Urothelium cell line (cell line): ENCODE measurements around the gene TMA16.
"Not testable (repeated sequence)": the region's sequence is repeated elsewhere in the genome, so short reads cannot be mapped to it uniquely, and the experiment has no call there.

Source experiments
- DNase-seq: peaks from one replicate; pipeline ENCODE4 v3.0.0; 2011; ENCODE audit warnings: low spot score, mixed read lengths
- FAIRE-seq: peaks from 2 replicates; lab custom pipeline; 2011; peaks lifted over from hg19 to GRCh38; lab: Jason Lieb, UNC

The TMA16 gene

DNA sequence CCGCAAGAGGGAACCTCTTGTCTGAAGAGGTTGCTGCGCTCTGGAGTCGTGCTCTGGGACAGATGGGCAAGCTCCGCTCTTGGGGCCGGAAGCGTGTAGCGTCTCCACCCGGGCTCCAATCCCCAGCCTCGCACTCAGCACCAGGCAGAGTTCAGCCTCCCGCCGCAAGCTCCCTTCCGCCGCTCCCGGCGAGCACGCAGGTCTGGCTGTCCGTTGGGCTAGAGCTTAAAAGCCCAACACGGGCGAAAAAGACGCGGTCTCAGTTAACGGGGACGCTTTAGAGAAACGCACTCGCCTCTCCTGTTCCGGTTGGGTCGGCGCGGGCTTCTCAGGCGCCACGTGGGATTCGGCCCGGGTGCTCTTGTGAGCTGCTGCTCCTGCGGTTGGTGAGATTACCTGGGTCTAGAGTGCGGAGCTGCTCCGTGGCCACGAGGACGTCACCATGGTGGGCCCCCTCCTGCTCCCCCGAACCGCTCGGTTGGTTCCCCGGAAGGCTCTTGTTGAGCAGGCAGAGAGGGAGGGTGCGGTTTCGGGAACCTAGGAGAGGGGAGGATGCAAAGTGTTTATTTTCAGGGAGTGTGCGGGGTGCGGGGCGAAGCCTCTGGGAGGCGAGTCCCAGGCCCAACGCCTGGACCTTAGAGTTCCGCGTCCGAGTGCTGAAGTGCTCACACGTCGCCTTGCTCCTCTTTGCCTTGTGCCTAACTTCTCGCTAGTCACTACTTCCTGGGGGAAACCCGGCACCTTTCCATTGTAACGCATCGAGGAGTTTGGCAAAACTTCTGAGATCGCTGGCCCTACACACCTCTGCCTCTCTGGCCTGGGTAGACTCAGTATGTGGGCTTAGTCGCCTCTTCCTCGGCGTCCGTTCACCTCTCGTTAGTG, at the start of gene TMA16:
TMA16 (plus strand) TSS at position 331 of the 882 bp plus-strand sequence; CDS start at position 443, 112 bp downstream.
- peak; percentile 89 for DNase-seq
- FAIRE-seq, result peak; percentile 5

DNA sequence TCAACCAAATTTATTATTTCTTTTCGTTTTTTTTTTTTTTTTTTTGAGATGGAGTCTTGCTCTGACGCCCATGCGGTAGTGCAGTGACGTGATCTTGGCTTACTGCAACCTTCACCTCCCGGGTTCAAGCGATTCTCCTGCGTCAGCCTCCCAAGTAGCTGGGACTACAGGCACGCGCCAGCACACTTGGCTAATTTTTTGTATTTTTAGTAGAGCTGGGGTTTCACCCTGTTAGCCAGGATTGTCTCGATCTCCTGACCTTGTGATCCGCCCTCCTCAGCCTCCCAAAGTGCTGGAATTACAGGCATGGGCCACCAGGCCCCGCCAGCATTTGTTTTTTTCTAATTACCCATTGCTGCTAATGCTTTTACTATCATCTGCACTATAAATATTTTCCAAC, 47.5 kb upstream of the TMA16 start:
- DNase-seq, FAIRE-seq: not testable (repeated sequence)

DNA sequence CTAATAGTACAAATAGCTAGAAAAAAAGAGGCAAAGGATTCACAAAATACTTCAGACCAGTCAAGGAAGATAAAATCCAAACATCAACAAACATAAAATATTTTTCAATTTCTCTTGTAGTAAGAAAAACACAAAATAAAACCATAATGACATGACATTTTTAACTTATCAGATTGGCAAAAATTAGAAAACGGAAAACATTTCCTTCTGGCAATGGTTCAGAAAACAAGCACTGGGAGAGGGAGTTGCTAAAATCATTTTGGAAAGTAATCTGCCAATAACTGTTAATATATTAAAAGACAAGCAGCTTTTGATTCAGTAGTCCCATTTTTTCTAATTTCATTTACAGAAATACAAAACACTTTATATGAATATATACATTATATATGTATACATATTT, 47.0 kb upstream of the TMA16 start:
- no peak for DNase-seq
- no peak for FAIRE-seq

DNA sequence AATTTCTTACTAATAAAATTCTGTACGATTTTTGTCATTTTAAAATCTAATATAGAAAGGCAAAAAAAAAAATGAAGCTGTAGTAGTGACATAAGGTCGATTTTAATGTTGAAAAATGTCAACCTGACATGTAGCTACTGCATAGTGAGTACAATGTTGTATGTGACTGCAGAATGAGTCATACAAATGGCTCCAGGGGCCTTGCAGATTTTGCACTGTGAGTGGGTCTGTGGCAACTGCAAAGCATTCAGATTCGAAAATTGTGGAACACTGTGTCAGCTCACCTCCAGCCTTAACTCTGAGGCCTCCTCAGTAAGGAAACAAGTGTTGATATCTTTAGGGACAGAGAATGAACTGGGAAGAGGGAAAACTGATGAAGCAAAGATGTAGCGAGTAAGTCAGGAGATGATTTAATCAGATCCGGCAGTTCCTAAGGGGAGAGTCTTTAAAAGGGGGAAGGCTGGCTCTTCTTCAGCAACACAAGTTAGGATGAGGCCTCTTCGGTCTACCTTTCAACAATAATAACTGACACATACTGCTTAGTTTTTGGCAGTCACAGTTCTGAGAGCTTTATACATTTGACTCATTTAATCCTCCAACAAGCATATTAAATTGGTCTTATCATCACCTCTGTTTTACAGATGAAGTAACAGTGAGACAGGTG, 45.8 kb upstream of the TMA16 start:
- DNase-seq (peak; percentile 7), FAIRE-seq (no peak)

DNA sequence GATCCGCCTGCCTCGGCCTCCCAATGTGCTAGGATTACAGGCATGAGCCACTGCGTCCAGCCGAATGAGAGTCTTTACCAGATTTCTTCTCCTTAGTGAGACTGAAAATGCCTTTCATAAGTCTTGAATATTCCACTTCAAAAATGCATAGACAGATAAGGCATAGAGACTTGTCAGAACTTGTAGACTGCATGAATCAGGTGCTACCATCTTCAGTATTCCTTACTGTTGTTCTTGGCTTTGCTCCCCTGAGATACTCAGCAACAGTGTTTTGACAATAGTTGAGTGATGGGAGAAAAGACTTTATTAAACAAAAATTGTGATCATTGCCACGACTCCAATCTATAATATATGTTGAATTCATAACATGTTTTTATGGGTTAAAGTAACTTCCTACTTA, 31.9 kb upstream of the TMA16 start:
- no peak for FAIRE-seq
- no peak for DNase-seq

DNA sequence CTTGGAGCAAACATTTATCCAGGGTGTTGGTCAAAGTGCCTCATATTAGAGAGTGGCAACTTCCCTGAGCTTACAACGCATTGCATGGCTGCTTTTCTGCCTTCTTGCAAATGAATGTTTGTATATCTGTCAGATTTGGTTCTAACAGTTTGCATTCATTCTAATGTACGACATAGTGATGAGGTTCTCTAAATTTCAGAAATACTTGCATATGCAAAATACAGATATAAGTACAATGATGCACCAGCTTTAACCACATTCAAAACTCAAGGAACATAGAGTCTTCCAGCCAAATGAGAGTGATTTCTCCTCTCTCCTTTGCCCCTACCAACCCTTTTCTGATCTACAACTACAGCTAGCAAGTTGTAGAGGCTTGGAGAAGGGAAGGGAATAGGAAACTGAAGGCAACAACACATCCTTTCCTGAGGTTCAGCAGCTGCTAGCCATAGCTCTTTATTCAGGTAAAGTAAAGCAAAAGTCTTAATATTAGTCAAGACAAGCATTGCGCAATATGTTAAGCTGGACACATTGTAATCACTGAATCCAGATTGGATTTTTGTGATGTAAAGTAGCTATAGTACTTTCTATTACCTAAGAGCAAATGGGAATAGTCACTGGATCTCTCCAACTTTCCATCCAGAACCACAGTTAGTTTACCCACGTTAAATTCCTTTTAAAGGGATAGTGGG, 27.3 kb upstream of the TMA16 start:
- no peak for FAIRE-seq
- no peak for DNase-seq

DNA sequence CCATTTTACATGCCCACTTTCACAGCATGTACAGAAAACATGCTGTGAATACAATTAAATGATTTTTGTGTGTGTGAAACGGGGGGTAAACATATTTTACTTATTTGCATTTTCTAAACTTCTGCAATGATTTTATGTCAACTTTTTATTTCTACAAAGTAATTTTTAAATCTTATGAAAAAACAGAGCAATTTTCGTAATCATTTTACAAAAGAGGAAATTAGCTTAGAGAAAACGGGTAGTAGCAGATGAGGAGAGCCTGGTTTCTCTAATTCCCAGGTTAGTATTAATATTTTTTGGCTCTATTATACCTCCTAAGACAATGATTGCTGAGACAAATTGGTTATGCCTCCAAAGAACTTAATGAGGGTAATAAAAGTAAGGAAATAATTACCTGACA, 24.1 kb upstream of the TMA16 start:
- FAIRE-seq, result no peak
- no peak for DNase-seq

DNA sequence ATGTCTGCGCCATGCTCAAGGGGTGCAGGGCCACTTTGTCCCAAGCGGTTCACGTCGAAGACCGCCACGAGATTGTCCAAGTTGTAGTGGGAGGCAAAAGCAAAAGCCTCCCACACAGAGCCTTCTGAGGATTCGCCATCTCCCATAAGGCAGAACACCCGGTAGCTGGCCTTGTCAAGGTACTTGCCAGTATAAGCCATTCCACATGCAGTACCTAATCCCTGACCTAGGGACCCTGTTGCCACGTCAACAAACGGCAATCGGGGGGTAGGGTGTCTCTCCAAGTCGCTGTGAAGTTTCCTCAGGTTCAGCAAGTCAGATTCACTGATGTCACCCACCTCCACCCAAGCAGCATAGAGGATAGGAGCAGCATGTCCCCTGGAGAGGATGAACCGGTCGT, 21.4 kb upstream of the TMA16 start:
- no peak for FAIRE-seq
- no peak for DNase-seq

DNA sequence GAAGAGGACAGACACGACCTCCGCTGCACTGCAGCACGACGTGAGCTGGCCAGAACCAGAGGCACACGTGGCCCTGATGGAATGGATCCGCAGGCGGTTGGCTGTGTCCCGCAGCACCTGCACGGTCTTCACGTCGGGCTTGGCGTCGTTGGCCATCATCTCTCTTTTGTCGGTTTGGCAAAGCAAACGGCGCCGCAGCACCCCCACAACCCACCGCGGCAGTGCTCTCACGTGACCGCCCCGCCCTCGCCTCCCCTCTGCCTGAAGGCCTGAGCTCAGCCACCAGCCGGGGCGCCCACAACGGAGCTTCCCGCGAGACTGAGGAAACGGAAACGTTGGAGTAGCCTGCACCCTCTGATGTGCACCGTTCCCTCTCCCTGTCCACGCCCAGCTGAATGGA, 20.9 kb upstream of the TMA16 start, which contains the start of gene TKTL2:
TKTL2 (minus strand) TSS at position 179 of the 400 bp plus-strand sequence; CDS start at position 159, 20 bp downstream.
- DNase-seq, result no peak
- FAIRE-seq, result no peak

DNA sequence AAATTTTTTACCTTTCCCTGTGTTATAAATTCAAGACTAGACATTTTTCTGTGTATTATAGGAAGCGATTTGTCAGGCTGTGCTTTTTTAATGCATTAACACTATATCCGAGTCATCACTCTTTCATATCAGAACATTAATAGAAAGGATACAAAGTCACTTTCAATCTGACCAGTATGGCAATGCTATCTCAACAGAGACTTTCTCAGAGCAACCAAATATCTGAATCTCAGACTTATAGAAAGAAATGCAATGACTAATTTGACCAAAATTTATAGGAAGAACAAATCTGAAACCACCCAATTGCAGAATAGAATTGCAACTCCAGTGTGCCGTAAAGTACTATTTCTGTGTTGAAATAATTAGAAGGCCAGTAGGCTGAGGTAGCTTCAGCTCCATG, 20.5 kb upstream of the TMA16 start:
- FAIRE-seq (no peak), DNase-seq (no peak)

DNA sequence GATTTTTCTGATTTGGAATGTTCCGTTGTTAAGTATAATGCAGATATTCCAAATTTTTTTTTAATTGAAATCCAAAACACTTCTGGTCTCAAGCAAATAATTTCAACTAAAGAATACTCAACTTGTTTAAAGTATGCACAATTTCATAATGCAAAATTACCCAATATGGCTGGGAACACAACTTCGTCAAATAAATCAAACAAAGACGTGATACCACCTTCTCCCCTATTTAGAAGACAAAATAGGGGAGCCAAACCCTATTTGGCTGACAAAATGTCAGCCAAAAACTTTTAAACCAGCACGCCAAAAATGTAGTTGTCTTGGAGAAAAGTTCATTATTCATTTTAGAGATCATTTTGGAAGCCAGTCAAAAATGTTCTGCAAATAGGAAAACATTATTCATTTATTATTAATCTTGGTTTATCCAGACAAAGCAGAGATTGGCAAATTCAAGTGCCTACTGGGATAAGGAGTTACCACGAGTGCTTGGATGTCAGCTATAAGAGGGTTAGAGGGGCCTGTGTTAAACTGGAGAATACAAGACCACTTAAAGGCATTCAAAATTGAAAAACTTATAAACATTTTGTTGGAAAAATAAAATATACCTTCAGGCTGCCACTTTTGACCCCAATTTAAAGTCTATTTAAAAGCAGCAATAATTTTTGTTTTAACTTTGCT, 17.6 kb upstream of the TMA16 start:
- FAIRE-seq, result no peak

DNA sequence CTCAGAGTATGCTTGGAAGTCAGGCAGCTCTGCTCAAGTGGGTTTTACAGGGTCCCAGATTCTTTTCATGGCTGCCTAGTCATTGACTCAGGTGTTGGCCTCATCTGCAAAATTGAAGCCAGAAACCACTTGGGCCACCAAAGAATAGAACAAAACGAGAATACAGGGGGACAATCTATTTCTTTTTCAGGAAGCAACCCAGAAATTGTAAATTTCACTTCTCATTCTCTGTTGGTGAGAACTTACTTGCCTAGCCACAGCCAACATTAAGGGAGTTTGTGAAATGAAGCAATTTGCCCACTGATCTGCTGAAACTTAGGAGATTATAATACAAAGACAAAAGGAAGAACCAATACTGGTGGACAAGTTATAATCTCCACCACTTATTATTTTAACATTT, 12.3 kb upstream of the TMA16 start:
- DNase-seq (no peak), FAIRE-seq (no peak)

More for the DNA sequence above, 17.6 kb upstream of the TMA16 start:
- no peak for DNase-seq

DNA sequence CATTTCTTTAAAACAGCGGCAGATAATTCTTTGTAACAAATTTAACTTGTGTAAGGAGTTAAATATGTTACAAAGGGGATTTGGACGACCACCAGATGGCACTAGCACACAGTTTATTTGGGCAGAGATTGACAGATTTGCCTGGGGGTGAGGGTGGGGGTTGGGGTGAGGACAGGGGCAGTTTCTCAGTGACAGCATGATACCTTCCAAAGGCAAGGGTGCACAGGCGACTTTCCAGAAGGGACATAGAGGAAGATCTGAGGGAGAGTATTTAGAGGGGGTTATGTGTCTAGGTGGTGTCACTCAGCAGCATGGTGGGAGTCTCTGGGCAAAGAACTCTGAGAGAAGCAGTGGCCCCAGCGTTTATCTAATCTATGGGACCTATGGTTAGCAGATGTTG, 9.6 kb upstream of the TMA16 start:
- FAIRE-seq, result no peak
- peak; percentile 20 for DNase-seq

DNA sequence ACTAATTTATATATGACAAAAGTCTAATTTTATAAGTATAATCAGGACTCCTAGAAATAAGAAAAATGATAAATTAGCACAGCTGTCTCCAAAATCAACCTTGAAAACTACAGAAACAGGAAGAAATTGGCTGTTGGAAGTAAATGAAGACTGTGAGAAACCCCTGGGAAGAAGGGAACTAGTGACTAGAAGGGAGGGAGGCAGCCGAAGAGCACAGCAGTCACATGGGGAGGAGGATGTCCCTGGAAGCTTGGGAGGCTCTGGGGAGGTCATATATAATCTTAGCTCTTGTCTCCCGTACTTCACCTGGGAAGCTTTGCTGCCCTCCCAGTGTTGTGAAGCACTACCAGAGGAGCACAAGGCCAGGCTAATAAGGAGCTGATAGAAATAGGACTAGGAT, 8.9 kb upstream of the TMA16 start:
- FAIRE-seq (no peak), DNase-seq (no peak)

DNA sequence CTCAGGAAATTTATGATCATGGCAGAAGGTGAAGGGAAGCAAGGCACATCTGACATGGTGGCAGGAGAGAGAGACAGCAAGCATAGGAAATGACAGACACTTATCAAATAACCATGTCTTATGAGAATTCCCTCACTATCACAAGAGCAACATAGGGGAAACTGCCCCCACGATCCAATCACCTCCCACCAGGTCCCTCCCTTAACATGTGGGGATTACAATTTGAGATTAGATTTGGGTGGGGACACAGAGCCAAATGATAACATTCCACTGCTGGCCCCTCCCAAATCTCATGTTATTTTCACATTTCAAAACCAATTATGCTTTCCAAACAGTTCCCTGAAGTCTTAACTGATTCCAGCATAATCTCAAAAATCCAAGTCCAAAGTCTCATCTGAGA, 8.2 kb upstream of the TMA16 start:
- DNase-seq, result no peak
- no peak for FAIRE-seq

DNA sequence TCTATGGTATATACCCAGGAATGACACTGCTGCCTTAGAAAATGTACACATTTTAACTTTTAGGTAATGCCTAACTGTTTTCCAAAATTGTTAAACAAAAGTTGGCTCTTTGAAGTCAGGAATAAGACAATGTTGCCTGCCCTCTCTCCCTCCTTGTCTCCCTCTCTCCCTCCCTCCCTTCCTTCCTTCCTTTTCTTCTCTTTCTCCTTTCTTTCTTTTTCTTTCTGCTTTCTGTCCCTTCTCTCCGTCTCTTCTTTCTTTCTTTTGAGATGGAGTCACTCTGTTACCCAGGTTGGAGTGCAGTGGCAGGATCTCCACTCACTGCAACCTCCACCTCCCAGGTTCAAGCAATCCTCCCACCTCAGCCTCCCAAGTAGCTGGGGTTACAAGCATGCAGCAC, 4.6 kb upstream of the TMA16 start:
- FAIRE-seq, result no peak
- DNase-seq, result no peak

DNA sequence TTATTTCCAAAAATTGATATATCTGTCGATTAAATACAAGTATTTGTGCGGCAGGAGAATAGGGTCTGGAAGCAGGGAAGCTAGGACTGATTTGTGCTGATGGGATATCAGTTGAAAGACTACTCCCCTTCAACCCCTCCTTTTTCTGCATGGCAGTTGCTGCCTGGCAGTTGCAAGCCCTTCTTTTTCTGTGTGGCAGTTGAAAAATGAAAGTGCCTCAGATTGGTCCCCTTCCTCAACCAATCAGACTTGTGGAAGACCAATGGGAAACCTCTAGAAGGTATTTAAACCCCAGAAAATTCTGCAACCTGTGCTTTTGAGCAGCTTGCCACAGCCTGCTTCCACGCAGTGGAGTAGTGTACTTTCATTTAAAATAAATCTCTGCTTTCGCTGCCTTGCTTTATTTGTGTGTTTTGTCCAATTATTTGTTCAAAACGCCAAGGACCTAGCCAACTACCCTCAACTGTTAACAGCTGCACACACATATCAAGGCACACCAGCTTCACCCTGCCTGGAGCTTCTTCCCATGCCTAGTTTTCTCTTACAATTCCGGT, 1.5 kb upstream of the TMA16 start:
- DNase-seq (no peak), FAIRE-seq (no peak)

DNA sequence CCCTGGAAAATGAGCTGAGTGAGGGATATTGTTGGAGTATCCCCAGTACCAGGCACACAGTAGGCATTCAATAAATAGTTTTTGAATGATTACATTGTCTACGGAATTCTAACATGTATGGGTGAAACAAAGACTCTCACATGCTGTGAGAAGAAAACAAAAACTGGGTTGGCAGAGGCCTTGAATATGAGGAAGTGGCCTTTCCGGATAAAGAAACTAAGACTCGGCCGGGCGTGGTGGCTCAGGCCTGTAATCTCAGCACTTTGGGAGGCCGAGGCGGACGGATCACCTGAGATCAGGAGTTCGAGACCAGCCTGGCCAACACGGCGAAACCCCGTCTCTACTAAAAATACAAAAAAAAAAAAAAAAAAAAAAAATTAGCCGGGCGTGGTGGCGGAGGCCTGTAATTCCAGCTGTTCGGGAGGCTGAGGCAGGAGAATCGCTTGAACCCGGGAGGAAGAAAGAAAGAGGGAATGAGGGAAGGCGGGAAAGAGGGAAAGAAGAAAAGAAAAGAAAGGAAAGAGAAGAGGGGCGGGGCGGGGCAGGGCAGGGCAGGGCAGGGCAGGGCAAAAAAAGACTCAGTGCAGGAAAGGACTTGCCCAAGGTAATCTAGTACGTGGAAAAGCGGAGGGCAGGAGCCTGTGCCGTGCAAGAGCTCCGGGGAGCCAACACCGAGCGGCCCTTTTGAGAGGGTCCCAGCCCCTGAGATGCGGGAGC, 689 bp upstream of the TMA16 start:
- no peak for DNase-seq
- no peak for FAIRE-seq

DNA sequence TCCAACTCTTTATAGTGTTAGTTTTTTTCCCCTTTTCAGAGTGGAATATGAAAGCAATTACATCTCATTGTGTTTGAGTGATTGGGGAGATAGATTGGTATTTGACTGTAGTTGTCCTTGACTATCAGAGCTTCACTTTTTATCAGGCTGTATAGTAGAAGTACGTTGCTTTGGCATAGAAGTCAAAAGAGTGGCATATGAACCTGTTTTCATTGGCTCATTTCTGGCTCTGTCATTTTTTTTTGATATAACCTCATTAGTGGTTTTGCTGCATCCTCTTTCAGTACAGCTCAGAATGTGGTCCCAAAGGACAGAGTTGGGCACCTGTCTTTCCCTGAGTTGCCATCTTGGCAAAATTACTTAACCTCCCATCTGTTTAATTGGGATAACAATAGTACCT, 1.4 kb downstream of the TMA16 start:
- DNase-seq, result no peak
- no peak for FAIRE-seq

DNA sequence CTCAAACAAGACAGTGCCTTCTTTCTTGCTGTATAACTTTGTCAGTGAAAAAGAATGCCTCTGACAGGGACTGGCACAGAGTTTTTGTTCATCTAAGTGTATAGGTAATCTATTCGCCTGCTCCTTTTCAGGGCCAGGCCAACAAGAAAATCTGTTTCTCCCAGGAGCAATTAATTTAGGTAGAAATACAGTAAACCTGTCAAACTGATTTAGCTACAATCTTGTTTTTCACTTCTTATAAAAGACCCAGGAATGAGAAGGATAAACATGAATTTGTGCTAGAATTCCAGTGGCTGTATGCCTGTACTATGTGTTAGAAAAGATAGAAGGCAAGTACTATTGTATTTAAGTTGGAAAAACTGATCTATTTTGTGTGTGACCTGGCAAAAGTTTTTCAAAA, 6.1 kb downstream of the TMA16 start:
- no peak for DNase-seq
- FAIRE-seq, result no peak
